ENCODE measurements around the gene ZGPAT. TPM values are rescaled to one million over a fixed set of nuclear protein-coding genes. Genes with fewer than 3 reads are reported as not detected.

Gene ZGPAT
- total and polyA plus RNA-seq, 2 of the 4 experiments (the other 2 are of a cell fraction): 13.4 to 20.2 TPM

GRCh38 chr20:63675681-63676368 lies 32.0 kb upstream of the ZGPAT start:
- Histone ChIP-seq H2BK20ac (ENCODE audit: low read depth, low read length) (no peak overlapping the region), H3K14ac (replicated peaks; ENCODE audit: low read depth, low read length) (no peak overlapping the region), H2AFZ (replicated peaks; ENCODE audit: low read length, poor library complexity) (no peak overlapping the region), H4K8ac (ENCODE audit: low read depth in 2 of 2, low read length in 2 of 2) (no peak overlapping the region), H3K56ac (ENCODE audit: extremely low read depth, insufficient read depth, low read length) (no peak overlapping the region), H2BK120ac (ENCODE audit: low read depth, low read length) (no peak overlapping the region), H3K9ac (ENCODE audit: low read depth, low read length) (no peak overlapping the region), H3K9me1 (ENCODE audit: insufficient read depth, low read length) (no peaks in the 10 kb centered on the region; the same call in 1 of the 2 replicates), H3K9me3 (ENCODE audit: control insufficient read depth, insufficient read depth, low read length) (no peaks in the 10 kb centered on the region), H3K27ac (ENCODE audit: insufficient read depth, low read length) (no peak overlapping the region), H3K4me1 (ENCODE audit: control insufficient read depth, insufficient read depth, low read length) (no peaks in the 10 kb centered on the region), H3K4ac (ENCODE audit: low read depth, low read length) (no peak overlapping the region), H4K5ac (ENCODE audit: low read depth, low read length) (no peak overlapping the region), H4K20me1 (ENCODE audit: insufficient read depth, low read length) (no peaks in the 10 kb centered on the region), H3K4me2 (ENCODE audit: low read depth, low read length) (no peak overlapping the region), H3K18ac (ENCODE audit: low read depth, low read length) (no peak overlapping the region), H2BK15ac (ENCODE audit: low read depth, low read length) (no peak overlapping the region), H2AK5ac (ENCODE audit: low read depth, low read length) (no peak overlapping the region), H3K36me3 (ENCODE audit: control insufficient read depth, insufficient read depth, low read length) (peaks cover 50% of the 10 kb centered on the region), H3K4me3 (ENCODE audit: insufficient read depth, low read depth, low read length) (no peak overlapping the region), H3K23ac (ENCODE audit: low read depth, low read length) (no peak overlapping the region), H2BK5ac (ENCODE audit: low read depth, low read length, poor library complexity, severe bottlenecking) (no peak overlapping the region), H4K91ac (ENCODE audit: insufficient read depth, low read depth, low read length) (no peak overlapping the region), H3K79me1 (ENCODE audit: low read depth in 1 of 2, low read length in 2 of 2) (peaks cover 0 to 2% of the 10 kb centered on the region in 2 experiments; a peak in 1 of 4 replicates), H2AK9ac (replicated peaks; ENCODE audit: low read depth, low read length, poor library complexity) (no peak overlapping the region), H3K27me3 (ENCODE audit: control insufficient read depth, insufficient read depth, low read length) (no peaks in the 10 kb centered on the region)
- ChIA-PET CTCF (no interaction called here), POLR2A (ENCODE audit: unreplicated experiment) (no interaction called here)
- intact Hi-C loops (cut with micrococcal nuclease): no loop called here
- in situ Hi-C loops (cut with MboI; ENCODE audit: low sequenced_read_pairs): no loop called here
- TF ChIP-seq RAD21 (IDR thresholded peaks at IDR 0.05; ENCODE audit: low read length): no peak
- ATAC-seq (ENCODE audit: low read depth) (no peak), DNase-seq (no peak)
- WGBS, 2 experiments (ENCODE audit: extremely low coverage in 2 of 2, insufficient read length in 1 of 2): 92% methylated on average over 4 of the region's 20 CpGs; no CpG with 5 or more reads in 1 of the 2 experiments
- dilution Hi-C loops (cut with HindIII; ENCODE audit: low sequenced_read_pairs, unreplicated experiment): no loop called here
- BruUV-seq (replicated peaks): no TSS peak

All from IMR-90 (cell line).